GM12878 (cell line): ENCODE data around the gene CYREN. TPM values are rescaled to one million over a fixed set of nuclear protein-coding genes. Genes with fewer than 3 reads are reported as not detected.

Experiments
- ATAC-seq: fragments of 200-7000 bp; cut with Tn5 transposase; 3 replicates; pipeline ENCODE4 v1.9.1; 2020; ENCODE audit warnings: mild to moderate bottlenecking, moderate library complexity
- BruUV-seq: library from RNA; stranded (reverse); fragments of 400-500 nt; replicated peaks from 2 replicates; lab custom pipeline; 2021; lab: Mats Ljungman, UMichigan
- CTCF ChIA-PET: fragments of 300-600 bp; sonication (Branson Sonifier 250); formaldehyde crosslinking; extraction: SDS; loops from one replicate; lab custom pipeline; 2021; ENCODE audit warnings: inconsistent platforms; lab: Yijun Ruan, JAX
- POLR2A ChIA-PET: fragments of 350-600 bp; formaldehyde crosslinking; extraction: SDS; loops from one replicate; lab custom pipeline; 2021; ENCODE audit warnings: inconsistent platforms; lab: Charles Lee
- RAD21 ChIA-PET: fragments of 300-600 bp; sonication (Branson Sonifier 250); formaldehyde crosslinking; loops from one replicate; lab custom pipeline; 2023; ENCODE audit warnings: antibody characterized with exemption; ENCODE audit not compliant: unreplicated experiment; lab: Charles Lee
- SMC1A ChIA-PET: fragments of 300-600 bp; sonication (Branson Sonifier 250); formaldehyde crosslinking; loops from one replicate; lab custom pipeline; 2023; ENCODE audit not compliant: unreplicated experiment, uncharacterized antibody; lab: Charles Lee
- DNase-seq: peaks from one replicate; pipeline ENCODE4 v3.0.0-alpha.2; 2011; ENCODE audit warnings: low read depth, low spot score
- FAIRE-seq: peaks from 3 replicates; lab custom pipeline; 2011; peaks lifted over from hg19 to GRCh38; lab: Jason Lieb, UNC
- H2AFZ ChIP-seq: 2 replicates; pipeline ENCODE4 v1.6.0; 2011; ENCODE audit warnings: low read depth, low read length, control low read depth; ENCODE audit not compliant: control insufficient read depth
- H3K27ac ChIP-seq: 2 replicates; pipeline ENCODE4 v1.5.1; 2011; ENCODE audit warnings: control low read depth; ENCODE audit not compliant: control insufficient read depth, insufficient read depth
- H3K27me3 ChIP-seq, 2 experiments: replicated peaks in 1 of 2; 2 replicates each; pipeline versions ENCODE4 v1.6.0 to v1.6.1; 2011; ENCODE audit warnings: low read length in 1 of 2; ENCODE audit not compliant: control insufficient read depth in 2 of 2, insufficient read depth in 2 of 2
- H3K36me3 ChIP-seq, 2 experiments: 2 replicates each; pipeline ENCODE4 v1.5.1; 2011; ENCODE audit warnings: low read length in 1 of 2; ENCODE audit not compliant: control insufficient read depth in 2 of 2, insufficient read depth in 2 of 2
- H3K4me1 ChIP-seq: 2 replicates; pipeline ENCODE4 v1.6.1; 2011; ENCODE audit warnings: mild to moderate bottlenecking, low read length, moderate library complexity, mixed read lengths; ENCODE audit not compliant: control insufficient read depth, insufficient read depth
- H3K4me2 ChIP-seq: 2 replicates; pipeline ENCODE4 v1.6.0; 2011; ENCODE audit warnings: control low read depth; ENCODE audit not compliant: control insufficient read depth, insufficient read depth
- H3K4me3 ChIP-seq: fragments of 200-600 bp; sonication (generic); 2 replicates; pipeline ENCODE4 v1.5.1; 2016
- H3K79me2 ChIP-seq: 2 replicates; pipeline ENCODE4 v1.6.0; 2011; ENCODE audit warnings: low read length; ENCODE audit not compliant: control insufficient read depth, insufficient read depth
- H3K9ac ChIP-seq: 2 replicates; pipeline ENCODE4 v1.8.0; 2011; ENCODE audit warnings: low read length, control low read depth, mixed read lengths; ENCODE audit not compliant: control insufficient read depth, insufficient read depth
- H3K9me3 ChIP-seq: replicated peaks from 3 replicates; pipeline ENCODE4 v1.5.1; 2011; ENCODE audit warnings: mild to moderate bottlenecking, low read length; ENCODE audit not compliant: control insufficient read depth, insufficient read depth
- H4K20me1 ChIP-seq: 2 replicates; pipeline ENCODE4 v1.6.0; 2011; ENCODE audit not compliant: control insufficient read depth, insufficient read depth
- BMI1 ChIP-seq: fragments of 450-650 bp; IDR thresholded peaks from 2 replicates; pipeline ENCODE4 v1.6.1; 2016; ENCODE audit warnings: mild to moderate bottlenecking, moderate library complexity, borderline replicate concordance
- CUX1 ChIP-seq: IDR thresholded peaks from 2 replicates; pipeline ENCODE4 v1.6.1; 2012; ENCODE audit warnings: improper control_type of control experiment, low read depth, low read length; ENCODE audit not compliant: insufficient replicate concordance
- DPF2 ChIP-seq: fragments of 450-650 bp; IDR thresholded peaks from 2 replicates; pipeline ENCODE4 v1.6.1; 2017; ENCODE audit warnings: mild to moderate bottlenecking
- IKZF1 ChIP-seq: fragments of 450-650 bp; conservative IDR thresholded peaks from 2 replicates; pipeline ENCODE4 v1.6.1; 2017; ENCODE audit warnings: antibody characterized with exemption, mild to moderate bottlenecking
- IRF4 ChIP-seq: IDR thresholded peaks from 2 replicates; pipeline ENCODE4 v1.6.1; 2011; ENCODE audit warnings: low read depth, low read length
- IRF5 ChIP-seq: fragments of 450-650 bp; IDR thresholded peaks from 2 replicates; pipeline ENCODE4 v1.6.1; 2017; ENCODE audit warnings: borderline replicate concordance
- MLLT1 ChIP-seq: fragments of 450-650 bp; IDR thresholded peaks from 2 replicates; pipeline ENCODE4 v1.6.1; 2016; ENCODE audit warnings: mild to moderate bottlenecking
- PBX3 ChIP-seq: IDR thresholded peaks from 2 replicates; pipeline ENCODE4 v1.6.1; 2011; ENCODE audit warnings: mild to moderate bottlenecking, low read depth, low read length, moderate library complexity; ENCODE audit not compliant: insufficient replicate concordance
- RELA ChIP-seq: fragments of 450-650 bp; IDR thresholded peaks from 2 replicates; pipeline ENCODE4 v1.8.0; 2014; ENCODE audit warnings: borderline replicate concordance; ENCODE audit not compliant: partially characterized antibody
- ZBED1 ChIP-seq: IDR thresholded peaks from 2 replicates; pipeline ENCODE4 v1.6.1; 2016; ENCODE audit warnings: borderline replicate concordance
- WGBS: methylation state at CpG from one replicate; pipeline ENCODE4 v1.1.6; 2016; ENCODE audit warnings: low lambda C conversion rate; ENCODE audit not compliant: insufficient replicate concordance, insufficient coverage; ENCODE audit errors: missing lambda C conversion rate; 5-methylcytosine and 5-hydroxymethylcytosine counted together
- in situ Hi-C: fragments of 300-500 bp; cut with MboI; formaldehyde crosslinking; loops from 9 replicates; pipeline ENCODE4 v1.14.3; 2018; ENCODE audit warnings: mixed read lengths
- intact Hi-C: fragments of 100-400 bp; cut with micrococcal nuclease; formaldehyde crosslinking; loops from one replicate; pipeline ENCODE4 v1.14.2; 2022; ENCODE audit not compliant: unreplicated experiment
- polyA plus RNA-seq, 11 experiments: library from polyadenylated mRNA; depleted of rRNA in 4 of 11; unstranded in 6 of 11; stranded (reverse) in 5 of 11; fragments of >200 nt; fragmentation: Nextera tagmentation in 4 of 11; fragmentation: Illumina TruSeq in 1 of 11; extraction: Ambion mirVana in 4 of 11; extraction: Trizol in 1 of 11; gene quantifications; 1 replicate in 1 of 11; 2 replicates in 10 of 11; pipeline versions ENCODE4 v1.2.1 to v1.2.3, GENCODE V29; 2011 to 2016; ENCODE audit warnings: inconsistent platforms in 2 of 11, missing spikeins in 2 of 11, low read depth in 1 of 11
- total RNA-seq, 4 experiments: library from RNA; depleted of rRNA in 3 of 4; stranded (reverse); fragments of >200 nt in 3 of 4; fragmentation: Illumina TruSeq in 1 of 4; extraction: Trizol in 1 of 4; gene quantifications; 2 replicates each; pipeline versions ENCODE4 v1.2.1 to v1.2.3, GENCODE V29; 2013 to 2021
- TF ChIP-seq, protein P1 (sequence below): IDR thresholded peaks from 2 replicates; pipeline ENCODE4 v1.6.1; 2011; ENCODE audit warnings: low read depth, low read length, improper control_type of control experiment, borderline replicate concordance

Gene CYREN
- total and polyA plus RNA-seq, 10 of the 15 experiments (the other 5 are each of a cell fraction or from before 2014, with no cell fraction given): 8.7 to 64.3 (median 55.7) TPM

GRCh38 chr7:135207406-135208101, 37.0 kb upstream of the CYREN start:
- TSS peak; percentile 94 for BruUV-seq
- Histone ChIP-seq H3K27me3 (no peaks in the 10 kb centered on the region), H3K79me2 (peaks cover 72% of the 10 kb centered on the region), H3K36me3 (peaks cover 3 to 26% of the 10 kb centered on the region in 2 experiments; a peak in 2 of 4 replicates), H3K9me3 (no peaks in the 10 kb centered on the region), H3K4me1 (peaks cover 44% of the 10 kb centered on the region), H3K27ac (peak overlapping the region; percentile 92), H3K4me2 (peak overlapping the region; percentile 99), H4K20me1 (no peaks in the 10 kb centered on the region), H3K9ac (peak overlapping the region; percentile 71), H3K4me3 (peak overlapping the region; percentile 99), H2AFZ (peak overlapping the region; percentile 6)
- ChIA-PET CTCF (interaction anchor here (0.7 to 10.4 kb wide), 10 partner anchors 9 to 768 kb away, joined by 3 to 109 read pairs (median 4); partner anchors contain the start of genes AGBL3, CYREN and TMEM140), SMC1A (interaction anchor here (0.8 to 10.8 kb wide), 20 partner anchors 9 to 574 kb away, joined by 3 to 251 read pairs (median 4); partner anchors contain the start of genes AGBL3, CYREN and TMEM140), POLR2A (interaction anchor here (1.1 to 10.8 kb wide), 10 partner anchors 10 to 221 kb away, joined by 3 to 299 read pairs (median 6); partner anchors contain the start of genes AGBL3 and CYREN), RAD21 (interaction anchor here (0.7 to 11.2 kb wide), 11 partner anchors 17 to 220 kb away, joined by 3 to 230 read pairs (median 8); partner anchors contain the start of genes AGBL3, CYREN and TMEM140)
- WGBS: 51% methylated on average over 8 of the region's 8 CpGs
- DNase-seq: no peak
- peak; percentile 35 for ATAC-seq
- peak; percentile 23 for FAIRE-seq
- in situ Hi-C loops (no loop called here), intact Hi-C loops (loop anchor here (1.0 kb wide), 2 partner anchors 19 to 36 kb away; no protein-coding TSS in a partner anchor)
- TF ChIP-seq RELA: no peak
- peak; percentile 49; the same call in 1 of the 2 replicates for TF ChIP-seq MLLT1
- TF ChIP-seq IRF5: no peak
- peak; percentile 8; the same call in 1 of the 2 replicates for TF ChIP-seq DPF2
- no peak for TF ChIP-seq CUX1
- peak; percentile 64; the same call in 1 of the 2 replicates for TF ChIP-seq IKZF1
- TF ChIP-seq PBX3: peak; percentile 86
- TF ChIP-seq BMI1: no peak
- TF ChIP-seq, protein P1, sequence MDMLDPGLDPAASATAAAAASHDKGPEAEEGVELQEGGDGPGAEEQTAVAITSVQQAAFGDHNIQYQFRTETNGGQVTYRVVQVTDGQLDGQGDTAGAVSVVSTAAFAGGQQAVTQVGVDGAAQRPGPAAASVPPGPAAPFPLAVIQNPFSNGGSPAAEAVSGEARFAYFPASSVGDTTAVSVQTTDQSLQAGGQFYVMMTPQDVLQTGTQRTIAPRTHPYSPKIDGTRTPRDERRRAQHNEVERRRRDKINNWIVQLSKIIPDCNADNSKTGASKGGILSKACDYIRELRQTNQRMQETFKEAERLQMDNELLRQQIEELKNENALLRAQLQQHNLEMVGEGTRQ: no peak
- no peak for TF ChIP-seq ZBED1
- peak; percentile 24; the same call in 1 of the 2 replicates for TF ChIP-seq IRF4
